Sigmoid colon (tissue), 4 donors: ENCODE measurements around the gene HDAC4.

ENCODE experiments used
- CTCF ChIP-seq, 4 experiments: fragments of 450-650 bp in 3 of 4; fragments of 200-600 bp in 1 of 4; IDR thresholded peaks; one replicate each; pipeline ENCODE4 v1.5.1; 2016 to 2019; ENCODE audit warnings: antibody characterized with exemption in 4 of 4, mild to moderate bottlenecking in 3 of 4, moderate library complexity in 2 of 4
- EP300 ChIP-seq, 4 donors: sonication (generic); formaldehyde crosslinking; IDR thresholded peaks; one replicate each; pipeline ENCODE4 v1.6.1; 2017; ENCODE audit warnings: antibody characterized with exemption in 4 of 4
- POLR2A ChIP-seq, 2 donors: fragments of 450-650 bp; IDR thresholded peaks; one replicate each; pipeline ENCODE4 v1.6.1; 2016; ENCODE audit warnings: antibody characterized with exemption in 2 of 2, mild to moderate bottlenecking in 2 of 2, moderate library complexity in 2 of 2
- POLR2AphosphoS5 ChIP-seq, 4 donors: sonication (generic); formaldehyde crosslinking; IDR thresholded peaks; one replicate each; pipeline ENCODE4 v1.6.1; 2017; ENCODE audit warnings: antibody characterized with exemption in 4 of 4

- TF ChIP-seq CTCF (IDR thresholded peaks at IDR 0.05) (no peak), POLR2A (IDR thresholded peaks at IDR 0.05) (peak in 1 of 2 donors; percentile 32), POLR2AphosphoS5 (IDR thresholded peaks at IDR 0.05) (peak in 3 of 4 donors; percentile 48 to 64 (median 55)), EP300 (IDR thresholded peaks at IDR 0.05) (no peak)
Observed at GRCh38 chr2:239316562-239317465, 84.0 kb downstream of the HDAC4 start.
